H1 (cell line): Measurements from ENCODE around the gene SECISBP2. TPM values are rescaled to one million over a fixed set of nuclear protein-coding genes. Genes with fewer than 3 reads are reported as not detected.
A peak's percentile ranks its signal among the peaks of the same experiment; 100 is the strongest.

Experiments used
- ATF2 ChIP-seq: IDR thresholded peaks from 2 replicates; pipeline ENCODE4 v1.6.1; 2012; ENCODE audit warnings: low read length, inconsistent platforms
- ATF3 ChIP-seq: IDR thresholded peaks from 2 replicates; pipeline ENCODE4 v1.6.1; 2011; ENCODE audit warnings: low read depth, mild to moderate bottlenecking, low read length; ENCODE audit not compliant: insufficient read depth
- BRCA1 ChIP-seq: IDR thresholded peaks from 2 replicates; pipeline ENCODE4 v1.6.1; 2012; ENCODE audit warnings: low read depth, low read length, improper control_type of control experiment
- CEBPB ChIP-seq: IDR thresholded peaks from 2 replicates; pipeline ENCODE4 v1.6.1; 2012; ENCODE audit warnings: low read depth, low read length
- CHD1 ChIP-seq: IDR thresholded peaks from 2 replicates; pipeline ENCODE4 v1.6.1; 2012; ENCODE audit warnings: low read depth, low read length, improper control_type of control experiment
- E2F6 ChIP-seq: IDR thresholded peaks from 2 replicates; pipeline ENCODE4 v1.6.1; 2012; ENCODE audit warnings: inconsistent platforms
- FOSL1 ChIP-seq: IDR thresholded peaks from 2 replicates; pipeline ENCODE4 v1.6.1; 2011; ENCODE audit warnings: mild to moderate bottlenecking, low read depth, low read length, moderate library complexity; ENCODE audit not compliant: insufficient read depth
- GABPA ChIP-seq: IDR thresholded peaks from 2 replicates; pipeline ENCODE4 v1.6.1; 2011; ENCODE audit warnings: mild to moderate bottlenecking, low read length, moderate library complexity, borderline replicate concordance; ENCODE audit not compliant: insufficient read depth
- KDM5A ChIP-seq: fragments of 200-600 bp; IDR thresholded peaks from 2 replicates; pipeline ENCODE4 v1.7.1; 2012; ENCODE audit warnings: mild to moderate bottlenecking, low read length, inconsistent platforms, mixed read lengths
- MAFK ChIP-seq: IDR thresholded peaks from 2 replicates; pipeline ENCODE4 v1.6.1; 2012; ENCODE audit warnings: low read depth, mild to moderate bottlenecking, improper control_type of control experiment, low read length
- POLR2A ChIP-seq, 2 experiments: IDR thresholded peaks; 1 replicate in 1 of 2; 2 replicates in 1 of 2; pipeline ENCODE4 v1.6.1; 2011; ENCODE audit warnings: low read depth in 2 of 2, low read length in 2 of 2, mild to moderate bottlenecking in 2 of 2; ENCODE audit errors: control extremely low read depth in 1 of 2
- RAD21 ChIP-seq, 2 experiments: IDR thresholded peaks in 1 of 2; conservative IDR thresholded peaks in 1 of 2; 2 replicates each; pipeline ENCODE4 v1.6.1; 2011; ENCODE audit warnings: low read depth in 2 of 2, low read length in 2 of 2, improper control_type of control experiment in 1 of 2, inconsistent platforms in 1 of 2, mild to moderate bottlenecking in 1 of 2, moderate library complexity in 1 of 2
- RBBP5 ChIP-seq: IDR thresholded peaks from 2 replicates; pipeline ENCODE4 v1.7.1; 2012; ENCODE audit warnings: low read depth, mild to moderate bottlenecking, inconsistent platforms, low read length, moderate library complexity, borderline replicate concordance
- SP1 ChIP-seq: IDR thresholded peaks from 2 replicates; pipeline ENCODE4 v1.6.1; 2011; ENCODE audit warnings: low read depth, low read length
- SP2 ChIP-seq: IDR thresholded peaks from 2 replicates; pipeline ENCODE4 v1.6.1; 2012; ENCODE audit warnings: mild to moderate bottlenecking, low read length, inconsistent platforms
- SP4 ChIP-seq: IDR thresholded peaks from 2 replicates; pipeline ENCODE4 v1.6.1; 2012; ENCODE audit warnings: low read length, inconsistent platforms
- SRF ChIP-seq: IDR thresholded peaks from 2 replicates; pipeline ENCODE4 v1.6.1; 2011; ENCODE audit warnings: mild to moderate bottlenecking, low read depth, low read length, moderate library complexity
- TAF7 ChIP-seq: optimal IDR thresholded peaks from 2 replicates; pipeline ENCODE3; 2011; ENCODE audit warnings: low read depth, mild to moderate bottlenecking, inconsistent platforms, low read length, moderate library complexity, borderline replicate concordance
- TBP ChIP-seq: IDR thresholded peaks from 2 replicates; pipeline ENCODE4 v1.6.1; 2011; ENCODE audit warnings: low read depth, low read length, improper control_type of control experiment
- TEAD4 ChIP-seq: IDR thresholded peaks from 2 replicates; pipeline ENCODE4 v1.6.1; 2012; ENCODE audit warnings: low read depth, low read length, inconsistent platforms, mixed read lengths
- ZNF274 ChIP-seq: IDR thresholded peaks from 2 replicates; pipeline ENCODE4 v1.7.0; 2012; ENCODE audit warnings: low read length, borderline replicate concordance; ENCODE audit errors: extremely low read depth
- polyA plus RNA-seq, 7 experiments: library from polyadenylated mRNA; depleted of rRNA in 3 of 7; stranded (reverse) in 5 of 7; unstranded in 2 of 7; fragments of >200 nt in 5 of 7; fragments of 200-250 nt in 2 of 7; gene quantifications; 1 replicate in 5 of 7; 2 replicates in 1 of 7; 4 replicates in 1 of 7; pipeline versions ENCODE4 v1.2.1 to v1.2.3, GENCODE V29; 2011 to 2013; ENCODE audit warnings: missing spikeins in 2 of 7, mixed read lengths in 2 of 7
- total RNA-seq: library from RNA; stranded (reverse); fragmentation: NEBNext Ultra II Directional; extraction: Animal tissue kit (Norgen Biotek cat#: 25700); gene quantifications from 2 replicates; pipeline ENCODE4 v1.2.1, GENCODE V29; 2021

The SECISBP2 gene
- total and polyA plus RNA-seq, 2 of the 8 experiments (the other 6 are each of a cell fraction or from before 2014, with no cell fraction given) = 39.0 to 61.7 TPM

GRCh38 chr9:89318123-89319014 lies at the start of gene SECISBP2 (continued):
- TF ChIP-seq E2F6 = peak; percentile 96
- no peak for TF ChIP-seq ZNF274
- TF ChIP-seq MAFK = no peak
- TF ChIP-seq RAD21 (IDR thresholded peaks at IDR 0.05 in 1 of 2, conservative IDR thresholded peaks at IDR 0.05 in 1 of 2; ENCODE audit: low read depth in 2 of 2, low read length in 2 of 2) = peak in 1 of 2 experiments; percentile 7; a peak in 1 of 4 replicates
- TF ChIP-seq SP1 = no peak
- no peak for TF ChIP-seq TAF7
- TF ChIP-seq CHD1 = no peak
- TF ChIP-seq POLR2A (IDR thresholded peaks at IDR 0.05; ENCODE audit: control extremely low read depth in 1 of 2, low read depth in 2 of 2, low read length in 2 of 2) = peak; percentile 93 to 96
- TF ChIP-seq ATF3 = peak; percentile 89
- peak; percentile 74 for TF ChIP-seq SRF
- TF ChIP-seq BRCA1 = no peak; the same call in 1 of the 2 replicates
- TF ChIP-seq CEBPB = no peak
- 0 out of 2 replicates have a peak, but pooled peaks have one; percentile 24 for TF ChIP-seq SP4
- TF ChIP-seq TEAD4 = no peak; the same call in 1 of the 2 replicates
- TF ChIP-seq SP2 = peak; percentile 14; the same call in 1 of the 2 replicates
- TF ChIP-seq FOSL1 = no peak
- TF ChIP-seq ATF2 = no peak; the same call in 1 of the 2 replicates
- peak; percentile 84 for TF ChIP-seq TBP
- TF ChIP-seq GABPA = peak; percentile 96
- peak; percentile 60; the same call in 1 of the 2 replicates for TF ChIP-seq KDM5A
- TF ChIP-seq RBBP5 = peak; percentile 95
